Measurements from ENCODE around the gene NOS2.

- TF ChIP-seq, protein P1, sequence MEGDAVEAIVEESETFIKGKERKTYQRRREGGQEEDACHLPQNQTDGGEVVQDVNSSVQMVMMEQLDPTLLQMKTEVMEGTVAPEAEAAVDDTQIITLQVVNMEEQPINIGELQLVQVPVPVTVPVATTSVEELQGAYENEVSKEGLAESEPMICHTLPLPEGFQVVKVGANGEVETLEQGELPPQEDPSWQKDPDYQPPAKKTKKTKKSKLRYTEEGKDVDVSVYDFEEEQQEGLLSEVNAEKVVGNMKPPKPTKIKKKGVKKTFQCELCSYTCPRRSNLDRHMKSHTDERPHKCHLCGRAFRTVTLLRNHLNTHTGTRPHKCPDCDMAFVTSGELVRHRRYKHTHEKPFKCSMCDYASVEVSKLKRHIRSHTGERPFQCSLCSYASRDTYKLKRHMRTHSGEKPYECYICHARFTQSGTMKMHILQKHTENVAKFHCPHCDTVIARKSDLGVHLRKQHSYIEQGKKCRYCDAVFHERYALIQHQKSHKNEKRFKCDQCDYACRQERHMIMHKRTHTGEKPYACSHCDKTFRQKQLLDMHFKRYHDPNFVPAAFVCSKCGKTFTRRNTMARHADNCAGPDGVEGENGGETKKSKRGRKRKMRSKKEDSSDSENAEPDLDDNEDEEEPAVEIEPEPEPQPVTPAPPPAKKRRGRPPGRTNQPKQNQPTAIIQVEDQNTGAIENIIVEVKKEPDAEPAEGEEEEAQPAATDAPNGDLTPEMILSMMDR (IDR thresholded peaks at IDR 0.05), result no peak
- no peak for TF ChIP-seq POLR2A (IDR thresholded peaks at IDR 0.05)
These were observed 37.6 kb downstream of the NOS2 start for GRCh38 chr17:27762527-27763305.
